HepG2 (cell line): ENCODE results near the gene ARMH4. TPM values are rescaled to one million over a fixed set of nuclear protein-coding genes. Genes with fewer than 3 reads are reported as not detected.

Source experiments
- DPF2 ChIP-seq: sonication (generic); formaldehyde crosslinking; IDR thresholded peaks from 2 replicates; pipeline ENCODE4 v1.4.0; 2020; ENCODE audit warnings: mild to moderate bottlenecking, low read depth, missing genetic modification reagents, borderline replicate concordance
- HMG20B ChIP-seq: conservative IDR thresholded peaks from 2 replicates; pipeline ENCODE4 v1.6.1; 2016; ENCODE audit warnings: missing genetic modification reagents, missing compliant biosample characterization
- MAZ ChIP-seq, 2 experiments: sonication (generic) in 1 of 2; formaldehyde crosslinking in 1 of 2; IDR thresholded peaks; 2 replicates each; pipeline versions ENCODE4 v1.5.0 to v1.6.1; 2012 to 2020; ENCODE audit warnings: low read depth in 2 of 2, mild to moderate bottlenecking in 2 of 2, borderline replicate concordance in 1 of 2, improper control_type of control experiment in 1 of 2, low read length in 1 of 2, missing genetic modification reagents in 1 of 2, moderate library complexity in 1 of 2
- POGZ ChIP-seq: sonication (generic); formaldehyde crosslinking; IDR thresholded peaks from 2 replicates; pipeline ENCODE4 v1.4.0; 2020; ENCODE audit warnings: mild to moderate bottlenecking, missing genetic modification reagents
- RNF2 ChIP-seq: fragments of 450-650 bp; conservative IDR thresholded peaks from 2 replicates; pipeline ENCODE4 v1.6.1; 2016; ENCODE audit warnings: low read depth
- SOX13 ChIP-seq, 3 experiments: fragments of 450-650 bp in 1 of 3; sonication (generic) in 1 of 3; formaldehyde crosslinking in 1 of 3; IDR thresholded peaks in 2 of 3; conservative IDR thresholded peaks in 1 of 3; 2 replicates each; pipeline versions ENCODE4 v1.5.0 to v1.6.1; 2016 to 2020; ENCODE audit warnings: antibody characterized with exemption in 1 of 3, mild to moderate bottlenecking in 1 of 3, missing compliant biosample characterization in 1 of 3, missing genetic modification reagents in 1 of 3, moderate library complexity in 1 of 3
- SUZ12 ChIP-seq: fragments of 150-350 bp; IDR thresholded peaks from 2 replicates; pipeline ENCODE4 v1.6.1; 2014; ENCODE audit warnings: low read depth, low read length
- ZMYM3 ChIP-seq: sonication (generic); formaldehyde crosslinking; IDR thresholded peaks from 2 replicates; pipeline ENCODE4 v1.5.1; 2020; ENCODE audit warnings: mild to moderate bottlenecking, missing genetic modification reagents
- ZNF546 ChIP-seq: sonication (generic); formaldehyde crosslinking; conservative IDR thresholded peaks from 2 replicates; pipeline ENCODE4 v1.8.1; 2023; ENCODE audit warnings: mild to moderate bottlenecking, missing genetic modification reagents
- ZNF609 ChIP-seq: sonication (generic); formaldehyde crosslinking; IDR thresholded peaks from 2 replicates; pipeline ENCODE4 v1.4.0; 2020; ENCODE audit warnings: mild to moderate bottlenecking, missing genetic modification reagents, borderline replicate concordance
- ZNF766 ChIP-seq: sonication (generic); formaldehyde crosslinking; IDR thresholded peaks from 2 replicates; pipeline ENCODE4 v1.5.0; 2020; ENCODE audit warnings: missing genetic modification reagents, borderline replicate concordance
- ZNF841 ChIP-seq: sonication (generic); formaldehyde crosslinking; IDR thresholded peaks from 2 replicates; pipeline ENCODE4 v1.8.1; 2023; ENCODE audit warnings: missing genetic modification reagents, borderline replicate concordance
- polyA plus RNA-seq, 8 experiments: library from polyadenylated mRNA; depleted of rRNA in 3 of 8; stranded (reverse) in 7 of 8; unstranded in 1 of 8; fragments of >200 nt; fragmentation: Illumina TruSeq in 4 of 8; extraction: Trizol in 4 of 8; gene quantifications; 2 replicates each; pipeline versions ENCODE4 v1.2.1 to v1.2.3, GENCODE V29; 2011 to 2016; ENCODE audit warnings: low read depth in 4 of 8, missing spikeins in 1 of 8, mixed read lengths in 1 of 8; ENCODE audit not compliant: insufficient read depth in 1 of 8
- total RNA-seq, 5 experiments: library from RNA; depleted of rRNA; stranded (reverse); fragments of >200 nt; fragmentation: Illumina TruSeq; extraction: Trizol; gene quantifications; 2 replicates each; pipeline ENCODE4 v1.2.3, GENCODE V29; 2016; ENCODE audit warnings: low read depth in 1 of 5
- TF ChIP-seq, protein P1 (sequence below): sonication (generic); formaldehyde crosslinking; IDR thresholded peaks from 2 replicates; pipeline ENCODE4 v1.5.0; 2020; ENCODE audit warnings: missing genetic modification reagents

ARMH4 gene
- total and polyA plus RNA-seq, 2 of the 13 experiments (the other 11 are each of a cell fraction or from before 2014, with no cell fraction given): 0.02 to 0.18 TPM

DNA sequence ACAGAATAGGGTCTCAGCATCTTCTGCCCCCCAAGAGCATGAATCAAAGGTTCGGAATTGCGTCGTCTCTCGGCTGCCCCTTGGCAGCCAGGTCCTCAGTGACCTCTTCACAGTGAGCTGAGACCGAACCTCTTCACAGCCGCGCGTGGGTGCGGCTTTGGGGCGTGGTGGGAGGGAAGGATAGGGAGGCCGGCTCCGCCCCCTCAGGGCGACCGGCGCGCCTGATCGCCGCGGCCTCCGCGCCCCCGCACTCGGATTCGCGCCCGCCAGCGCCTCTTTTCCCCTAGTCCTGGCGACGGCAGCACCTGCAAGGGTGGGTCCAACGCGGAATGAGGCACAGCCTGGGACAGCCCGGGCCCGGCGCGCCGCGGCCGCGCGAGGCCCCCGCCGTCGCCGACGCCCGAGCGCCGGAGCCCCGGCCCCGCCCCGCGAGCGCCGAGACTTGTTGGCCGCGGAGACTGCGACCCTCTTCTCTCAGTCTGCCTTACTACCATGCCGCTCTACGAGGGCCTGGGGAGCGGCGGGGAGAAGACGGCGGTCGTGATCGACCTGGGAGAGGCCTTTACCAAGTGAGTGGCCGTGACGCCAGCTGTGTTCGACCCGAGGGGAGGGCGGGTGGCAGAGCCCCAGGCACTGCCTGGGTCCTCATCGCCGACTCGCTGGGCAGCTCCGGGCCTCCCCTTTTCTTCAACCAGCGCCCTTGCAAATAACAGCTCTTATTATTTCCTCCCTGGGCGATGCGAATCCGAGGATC lies 47.9 kb upstream of the ARMH4 start, which contains the start of gene ACTR10 (continued):
- no peak for TF ChIP-seq ZMYM3 (CRISPR knock-in tag)
- TF ChIP-seq HMG20B: no peak
- no peak for TF ChIP-seq ZNF841 (CRISPR knock-in tag)
- TF ChIP-seq, protein P1, sequence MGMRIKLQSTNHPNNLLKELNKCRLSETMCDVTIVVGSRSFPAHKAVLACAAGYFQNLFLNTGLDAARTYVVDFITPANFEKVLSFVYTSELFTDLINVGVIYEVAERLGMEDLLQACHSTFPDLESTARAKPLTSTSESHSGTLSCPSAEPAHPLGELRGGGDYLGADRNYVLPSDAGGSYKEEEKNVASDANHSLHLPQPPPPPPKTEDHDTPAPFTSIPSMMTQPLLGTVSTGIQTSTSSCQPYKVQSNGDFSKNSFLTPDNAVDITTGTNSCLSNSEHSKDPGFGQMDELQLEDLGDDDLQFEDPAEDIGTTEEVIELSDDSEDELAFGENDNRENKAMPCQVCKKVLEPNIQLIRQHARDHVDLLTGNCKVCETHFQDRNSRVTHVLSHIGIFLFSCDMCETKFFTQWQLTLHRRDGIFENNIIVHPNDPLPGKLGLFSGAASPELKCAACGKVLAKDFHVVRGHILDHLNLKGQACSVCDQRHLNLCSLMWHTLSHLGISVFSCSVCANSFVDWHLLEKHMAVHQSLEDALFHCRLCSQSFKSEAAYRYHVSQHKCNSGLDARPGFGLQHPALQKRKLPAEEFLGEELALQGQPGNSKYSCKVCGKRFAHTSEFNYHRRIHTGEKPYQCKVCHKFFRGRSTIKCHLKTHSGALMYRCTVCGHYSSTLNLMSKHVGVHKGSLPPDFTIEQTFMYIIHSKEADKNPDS (CRISPR knock-in tag): no peak
- peak; percentile 46 for TF ChIP-seq POGZ
- no peak for TF ChIP-seq SOX13 (IDR thresholded peaks at IDR 0.05)
- TF ChIP-seq SOX13 (CRISPR knock-in tag; conservative IDR thresholded peaks at IDR 0.05 in 1 of 2, IDR thresholded peaks at IDR 0.05 in 1 of 2): no peak; a peak in 1 of 4 replicates
- no peak for TF ChIP-seq ZNF546 (CRISPR knock-in tag)
- TF ChIP-seq DPF2: no peak
- TF ChIP-seq ZNF609 (CRISPR knock-in tag): 0 out of 2 replicates have a peak, but pooled peaks have one; percentile 7
- TF ChIP-seq RNF2: no peak
- peak; percentile 34; the same call in 1 of the 2 replicates for TF ChIP-seq MAZ (IDR thresholded peaks at IDR 0.05; ENCODE audit: borderline replicate concordance, low read depth, low read length)
- peak; percentile 78; the same call in 1 of the 2 replicates for TF ChIP-seq MAZ (CRISPR knock-in tag; IDR thresholded peaks at IDR 0.05; ENCODE audit: low read depth)
- TF ChIP-seq ZNF766 (CRISPR knock-in tag): no peak; the same call in 1 of the 2 replicates
- TF ChIP-seq SUZ12: no peak
